H1 (cell line): ENCODE results near the gene MDC1. TPM values are rescaled to one million over a fixed set of nuclear protein-coding genes. Genes with fewer than 3 reads are reported as not detected.

ENCODE experiments used
- CTCF ChIA-PET: fragments of 300-600 bp; sonication (Branson Sonifier 250); formaldehyde crosslinking; loops from one replicate; lab custom pipeline; 2021; ENCODE audit not compliant: partially characterized antibody; lab: Charles Lee
- POLR2A ChIA-PET: fragments of 300-600 bp; sonication (Branson Sonifier 250); formaldehyde crosslinking; loops from one replicate; lab custom pipeline; 2021; ENCODE audit warnings: inconsistent platforms; ENCODE audit not compliant: partially characterized antibody; lab: Charles Lee
- DNase-seq, 2 experiments: peaks; one replicate each; pipeline versions ENCODE4 v3.0.0 to v3.0.0-alpha.2; 2010 to 2022; ENCODE audit warnings: low spot score in 2 of 2, low read depth in 1 of 2, mixed read lengths in 1 of 2
- FAIRE-seq: peaks from 2 replicates; lab custom pipeline; 2011; peaks lifted over from hg19 to GRCh38; lab: Jason Lieb, UNC
- H2AFZ ChIP-seq: 2 replicates; pipeline ENCODE4 v1.8.1; 2012; ENCODE audit warnings: low read length, inconsistent platforms
- H2AK5ac ChIP-seq: 2 replicates; pipeline ENCODE4 v1.6.1; 2013; ENCODE audit warnings: low read depth, low read length
- H2BK120ac ChIP-seq: replicated peaks from 2 replicates; pipeline ENCODE3; 2013; ENCODE audit warnings: low read depth, low read length, inconsistent platforms
- H2BK12ac ChIP-seq: 2 replicates; pipeline ENCODE4 v1.6.1; 2013; ENCODE audit warnings: low read depth, low read length
- H2BK15ac ChIP-seq: 2 replicates; pipeline ENCODE4 v1.6.1; 2013; ENCODE audit warnings: low read length
- H2BK20ac ChIP-seq: 2 replicates; pipeline ENCODE4 v1.6.1; 2013; ENCODE audit warnings: low read length
- H2BK5ac ChIP-seq: 2 replicates; pipeline ENCODE4 v1.6.1; 2013; ENCODE audit warnings: low read depth, low read length
- H3K14ac ChIP-seq: 2 replicates; pipeline ENCODE4 v1.6.1; 2013; ENCODE audit warnings: inconsistent platforms; ENCODE audit not compliant: insufficient read length
- H3K18ac ChIP-seq: 2 replicates; pipeline ENCODE4 v1.6.1; 2013; ENCODE audit warnings: low read length; ENCODE audit errors: extremely low read depth
- H3K23ac ChIP-seq: 2 replicates; pipeline ENCODE4 v1.6.1; 2013; ENCODE audit warnings: inconsistent platforms; ENCODE audit not compliant: insufficient read length
- H3K23me2 ChIP-seq: 2 replicates; pipeline ENCODE4 v1.6.1; 2013; ENCODE audit warnings: low read depth, low read length
- H3K27ac ChIP-seq: 2 replicates; pipeline ENCODE4 v1.6.1; 2011; ENCODE audit warnings: low read depth, low read length, inconsistent platforms
- H3K27me3 ChIP-seq, 4 experiments: replicated peaks in 1 of 4; 1 replicate in 1 of 4; 2 replicates in 3 of 4; pipeline versions ENCODE4 v1.6.1 to v1.8.1; 2011 to 2013; ENCODE audit warnings: low read length in 3 of 4, mild to moderate bottlenecking in 3 of 4, inconsistent platforms in 2 of 4, mixed read lengths in 2 of 4, moderate library complexity in 1 of 4; ENCODE audit not compliant: control insufficient read depth in 3 of 4, insufficient read depth in 3 of 4; ENCODE audit errors: extremely low read depth in 1 of 4
- H3K36me3 ChIP-seq, 4 experiments: 2 replicates each; pipeline versions ENCODE4 v1.6.1 to v1.8.1; 2011 to 2013; ENCODE audit warnings: mild to moderate bottlenecking in 4 of 4, low read length in 3 of 4, moderate library complexity in 2 of 4, control low read depth in 1 of 4, inconsistent platforms in 1 of 4; ENCODE audit not compliant: insufficient read depth in 4 of 4, control insufficient read depth in 2 of 4
- H3K4ac ChIP-seq: replicated peaks from 2 replicates; pipeline ENCODE3; 2013; ENCODE audit warnings: low read length, low read depth, mixed read lengths, inconsistent platforms; ENCODE audit not compliant: insufficient read length
- H3K4me1 ChIP-seq, 4 experiments: replicated peaks in 1 of 4; 1 replicate in 1 of 4; 2 replicates in 3 of 4; pipeline versions ENCODE4 v1.6.1 to v1.8.1; 2011 to 2013; ENCODE audit warnings: low read length in 3 of 4, inconsistent platforms in 2 of 4, mixed read lengths in 1 of 4; ENCODE audit not compliant: insufficient read depth in 4 of 4, control insufficient read depth in 3 of 4
- H3K4me2 ChIP-seq, 2 experiments: 2 replicates each; pipeline versions ENCODE4 v1.6.1 to v1.8.1; 2011 to 2013; ENCODE audit warnings: low read depth in 2 of 2, low read length in 2 of 2, control low read depth in 1 of 2, inconsistent platforms in 1 of 2, mild to moderate bottlenecking in 1 of 2; ENCODE audit not compliant: insufficient read depth in 1 of 2
- H3K4me3 ChIP-seq, 4 experiments: fragments of 200-600, 300-600 bp in 1 of 4; sonication (generic), shearing (Covaris generic), sonication (Bioruptor Twin) in 1 of 4; 2 replicates each; pipeline versions ENCODE4 v1.5.1 to v1.8.1; 2011 to 2016; ENCODE audit warnings: low read length in 4 of 4, low read depth in 3 of 4, control low read depth in 2 of 4, inconsistent platforms in 2 of 4, mild to moderate bottlenecking in 2 of 4, mixed read lengths in 1 of 4, moderate library complexity in 1 of 4; ENCODE audit not compliant: insufficient read depth in 2 of 4; ENCODE audit errors: extremely low read depth in 1 of 4
- H3K56ac ChIP-seq: replicated peaks from 2 replicates; pipeline ENCODE3; 2013; ENCODE audit warnings: low read depth, mild to moderate bottlenecking, mixed read lengths, low read length, inconsistent platforms; ENCODE audit not compliant: insufficient read length
- H3K79me1 ChIP-seq: 2 replicates; pipeline ENCODE4 v1.6.1; 2013; ENCODE audit warnings: low read depth, low read length, control low read depth
- H3K79me2 ChIP-seq, 2 experiments: 2 replicates each; pipeline versions ENCODE4 v1.6.1 to v1.8.1; 2012 to 2013; ENCODE audit warnings: low read length in 2 of 2, mild to moderate bottlenecking in 2 of 2, inconsistent platforms in 1 of 2; ENCODE audit not compliant: insufficient read depth in 2 of 2, control insufficient read depth in 1 of 2
- H3K9ac ChIP-seq, 4 experiments: replicated peaks in 1 of 4; 1 replicate in 1 of 4; 2 replicates in 3 of 4; pipeline versions ENCODE4 v1.6.1 to v1.8.1; 2011 to 2013; ENCODE audit warnings: low read depth in 3 of 4, low read length in 3 of 4, control low read depth in 2 of 4, mild to moderate bottlenecking in 2 of 4, moderate library complexity in 2 of 4, inconsistent platforms in 1 of 4; ENCODE audit errors: extremely low read depth in 1 of 4
- H3K9me3 ChIP-seq, 2 experiments: 2 replicates each; pipeline versions ENCODE4 v1.6.1 to v1.8.1; 2012 to 2013; ENCODE audit warnings: mild to moderate bottlenecking in 2 of 2, moderate library complexity in 2 of 2, control low read depth in 1 of 2, inconsistent platforms in 1 of 2, low read depth in 1 of 2, low read length in 1 of 2, mixed read lengths in 1 of 2; ENCODE audit not compliant: insufficient read depth in 2 of 2
- H4K20me1 ChIP-seq, 2 experiments: replicated peaks in 1 of 2; 2 replicates each; pipeline versions ENCODE3 to v1.8.1; 2011 to 2013; ENCODE audit warnings: inconsistent platforms in 2 of 2, low read length in 2 of 2, mild to moderate bottlenecking in 1 of 2; ENCODE audit not compliant: insufficient read depth in 2 of 2, control insufficient read depth in 1 of 2
- H4K5ac ChIP-seq: 2 replicates; pipeline ENCODE4 v1.6.1; 2013; ENCODE audit warnings: low read length, low read depth, mixed read lengths, inconsistent platforms; ENCODE audit not compliant: insufficient read length
- H4K8ac ChIP-seq: 2 replicates; pipeline ENCODE4 v1.8.0; 2013; ENCODE audit warnings: mild to moderate bottlenecking, moderate library complexity, low read length, inconsistent platforms; ENCODE audit not compliant: insufficient read depth; ENCODE audit errors: extremely low read depth
- H4K91ac ChIP-seq: replicated peaks from 2 replicates; pipeline ENCODE3; 2013; ENCODE audit warnings: low read length, mixed read lengths, inconsistent platforms; ENCODE audit not compliant: insufficient read length
- EGR1 ChIP-seq: IDR thresholded peaks from 2 replicates; pipeline ENCODE4 v1.6.1; 2011; ENCODE audit warnings: low read depth, low read length, borderline replicate concordance
- EP300 ChIP-seq, 2 experiments: IDR thresholded peaks; 1 replicate in 1 of 2; 2 replicates in 1 of 2; pipeline ENCODE4 v1.6.1; 2011 to 2012; ENCODE audit warnings: low read depth in 2 of 2, low read length in 2 of 2, mild to moderate bottlenecking in 2 of 2, borderline replicate concordance in 1 of 2, inconsistent platforms in 1 of 2, moderate library complexity in 1 of 2
- JUN ChIP-seq: IDR thresholded peaks from 2 replicates; pipeline ENCODE4 v1.6.1; 2011; ENCODE audit warnings: low read depth, mild to moderate bottlenecking, improper control_type of control experiment, low read length
- KDM5A ChIP-seq: fragments of 200-600 bp; IDR thresholded peaks from 2 replicates; pipeline ENCODE4 v1.7.1; 2012; ENCODE audit warnings: mild to moderate bottlenecking, low read length, inconsistent platforms, mixed read lengths
- YY1 ChIP-seq: IDR thresholded peaks from 2 replicates; pipeline ENCODE4 v1.6.1; 2011; ENCODE audit warnings: low read depth, mild to moderate bottlenecking, low read length
- WGBS, 2 experiments: shearing (Covaris generic) in 1 of 2; methylation state at CpG; one replicate each; pipeline versions ENCODE4 v1.1.6 to v1.1.7; 2013 to 2015; ENCODE audit warnings: low lambda C conversion rate in 2 of 2, mixed read lengths in 2 of 2, inconsistent platforms in 1 of 2, low coverage in 1 of 2, missing lambda C conversion rate in 1 of 2; ENCODE audit not compliant: insufficient replicate concordance in 2 of 2, insufficient coverage in 1 of 2, insufficient read length in 1 of 2; ENCODE audit errors: extremely low coverage in 1 of 2, missing lambda C conversion rate in 1 of 2; 5-methylcytosine and 5-hydroxymethylcytosine counted together
- polyA plus RNA-seq, 7 experiments: library from polyadenylated mRNA; depleted of rRNA in 3 of 7; stranded (reverse) in 5 of 7; unstranded in 2 of 7; fragments of >200 nt in 5 of 7; fragments of 200-250 nt in 2 of 7; gene quantifications; 1 replicate in 5 of 7; 2 replicates in 1 of 7; 4 replicates in 1 of 7; pipeline versions ENCODE4 v1.2.1 to v1.2.3, GENCODE V29; 2011 to 2013; ENCODE audit warnings: missing spikeins in 2 of 7, mixed read lengths in 2 of 7
- total RNA-seq: library from RNA; stranded (reverse); fragmentation: NEBNext Ultra II Directional; extraction: Animal tissue kit (Norgen Biotek cat#: 25700); gene quantifications from 2 replicates; pipeline ENCODE4 v1.2.1, GENCODE V29; 2021

The MDC1 gene
- total and polyA plus RNA-seq, 2 of the 8 experiments (the other 6 are each of a cell fraction or from before 2014, with no cell fraction given): 29.9 to 81.1 TPM

GRCh38 chr6:30735668-30736314, 18.7 kb upstream of the MDC1 start:
- DNase-seq (no peak), FAIRE-seq (no peak)
- H2BK15ac ChIP-seq: no peak overlapping the region
- no peak overlapping the region for H3K56ac ChIP-seq
- no peak overlapping the region for H4K5ac ChIP-seq
- no peak overlapping the region for H3K9ac ChIP-seq
- no peaks in the 10 kb centered on the region for H3K27me3 ChIP-seq
- H3K18ac ChIP-seq: no peak overlapping the region
- H4K8ac ChIP-seq: no peak overlapping the region
- no peak overlapping the region for H3K23ac ChIP-seq
- no peaks in the 10 kb centered on the region for H3K9me3 ChIP-seq
- no peak overlapping the region for H2AK5ac ChIP-seq
- H2BK20ac ChIP-seq: no peak overlapping the region
- H2BK120ac ChIP-seq: no peak overlapping the region
- no peak overlapping the region for H3K4ac ChIP-seq
- H4K20me1 ChIP-seq: peaks cover 4% of the 10 kb centered on the region in 2 experiments
- POLR2A ChIA-PET: interaction anchor here (0.7 to 35.9 kb wide), 6 partner anchors 8 to 137 kb away, joined by 3 to 732 read pairs (median 6); partner anchors contain the start of genes MDC1, NRM and TUBB
- H3K27ac ChIP-seq: no peak overlapping the region
- peaks cover 2% of the 10 kb centered on the region for H3K79me1 ChIP-seq
- no peak overlapping the region for H3K4me2 ChIP-seq
- H3K14ac ChIP-seq: no peak overlapping the region
- H4K91ac ChIP-seq: no peak overlapping the region
- H3K36me3 ChIP-seq: peaks cover 15 to 60% (median 37%) of the 10 kb centered on the region in 4 experiments
- H3K23me2 ChIP-seq: no peaks in the 10 kb centered on the region
- H3K79me2 ChIP-seq: no peaks in the 10 kb centered on the region; a peak in 1 of 4 replicates
- no peak for TF ChIP-seq YY1
- no peak for TF ChIP-seq EGR1
- no peak for TF ChIP-seq KDM5A
- TF ChIP-seq JUN: no peak
- TF ChIP-seq EP300 (IDR thresholded peaks at IDR 0.05; ENCODE audit: borderline replicate concordance in 1 of 2, low read depth in 2 of 2, low read length in 2 of 2): no peak
- no peak overlapping the region for H3K4me3 ChIP-seq
- 97% methylated on average over 8 of the region's 8 CpGs; no CpG with 5 or more reads in 1 of the 2 experiments for WGBS, 2 experiments
- H2BK12ac ChIP-seq: no peak overlapping the region
- CTCF ChIA-PET: interaction anchor here (1.4 to 11.8 kb wide), 5 partner anchors 13 to 92 kb away, joined by 4 to 147 read pairs (median 7); partner anchors contain the start of gene DHX16
- no peak overlapping the region for H2BK5ac ChIP-seq
- no peak overlapping the region for H2AFZ ChIP-seq
- no peaks in the 10 kb centered on the region for H3K4me1 ChIP-seq
